B cell (primary cell): Measurements from ENCODE around the gene METTL21C. TPM values are rescaled to one million over a fixed set of nuclear protein-coding genes. Genes with fewer than 3 reads are reported as not detected.
A peak's percentile ranks its signal among the peaks of the same experiment; 100 is the strongest.

Experiments used
- ATAC-seq: fragments of 200-7000 bp; cut with Tn5 transposase; one replicate; pipeline ENCODE4 v1.10.0; 2021; ENCODE audit warnings: low read depth, mild to moderate bottlenecking, moderate number of reproducible peaks, moderate library complexity
- CTCF ChIA-PET: fragments of 350-600 bp; sonication (Branson Sonifier 250); formaldehyde crosslinking; loops from one replicate; lab custom pipeline; 2021; ENCODE audit warnings: antibody characterized with exemption, inconsistent platforms; lab: Charles Lee
- POLR2A ChIA-PET: fragments of 350-600 bp; sonication (Branson Sonifier 250); formaldehyde crosslinking; loops from one replicate; lab custom pipeline; 2021; ENCODE audit warnings: antibody characterized with exemption; lab: Charles Lee
- DNase-seq: peaks from one replicate; pipeline ENCODE4 v3.0.0; 2013
- H2AFZ ChIP-seq: 2 replicates; pipeline ENCODE4 v1.6.1; 2012; ENCODE audit warnings: mild to moderate bottlenecking, low read depth, low read length; ENCODE audit not compliant: insufficient read depth, poor library complexity, severe bottlenecking
- H3K27ac ChIP-seq, 2 donors: 1 replicate in 1 of 2; 2 replicates in 1 of 2; pipeline ENCODE4 v1.5.1; 2012 to 2013; ENCODE audit warnings: low read length in 2 of 2, mild to moderate bottlenecking in 2 of 2, moderate library complexity in 1 of 2
- H3K27me3 ChIP-seq, 4 experiments: fragments of 200-600 bp in 1 of 4; sonication (generic) in 1 of 4; replicated peaks in 1 of 4; 1 replicate in 2 of 4; 2 replicates in 2 of 4; pipeline versions ENCODE4 v1.6.1 to v1.7.0; 2013 to 2016; ENCODE audit warnings: low read length in 3 of 4, mild to moderate bottlenecking in 2 of 4, mixed read lengths in 1 of 4, moderate library complexity in 1 of 4; ENCODE audit not compliant: insufficient read depth in 4 of 4, control insufficient read depth in 3 of 4; ENCODE audit errors: control extremely low read depth in 1 of 4
- H3K36me3 ChIP-seq, 2 experiments: replicated peaks in 1 of 2; 1 replicate in 1 of 2; 2 replicates in 1 of 2; pipeline versions ENCODE4 v1.6.1 to v1.7.1; 2013; ENCODE audit warnings: low read length in 1 of 2; ENCODE audit not compliant: insufficient read depth in 2 of 2, control insufficient read depth in 1 of 2; ENCODE audit errors: control extremely low read depth in 1 of 2, extremely low read depth in 1 of 2
- H3K4me1 ChIP-seq, 2 donors: fragments of 200-600 bp in 1 of 2; sonication (generic) in 1 of 2; 1 replicate in 1 of 2; 2 replicates in 1 of 2; pipeline versions ENCODE4 v1.5.1 to v1.6.1; 2013 to 2017; ENCODE audit warnings: low read length in 2 of 2; ENCODE audit not compliant: control insufficient read depth in 2 of 2, insufficient read depth in 2 of 2
- H3K4me2 ChIP-seq: replicated peaks from 2 replicates; pipeline ENCODE3; 2012; ENCODE audit warnings: mild to moderate bottlenecking, low read depth, low read length; ENCODE audit not compliant: poor library complexity, severe bottlenecking
- H3K4me3 ChIP-seq, 5 experiments: fragments of 200-600 bp in 1 of 5; sonication (generic) in 1 of 5; 1 replicate in 3 of 5; 2 replicates in 2 of 5; pipeline versions ENCODE4 v1.5.1 to v1.7.0; 2011 to 2016; ENCODE audit warnings: low read length in 4 of 5, mild to moderate bottlenecking in 4 of 5, low read depth in 2 of 5, control low read depth in 1 of 5, moderate library complexity in 1 of 5; ENCODE audit not compliant: insufficient read depth in 1 of 5; ENCODE audit errors: control extremely low read depth in 1 of 5, extremely low read depth in 1 of 5
- H3K79me2 ChIP-seq: fragments of 200-600 bp; sonication (generic); one replicate; pipeline ENCODE4 v1.6.0; 2016; ENCODE audit warnings: low read length; ENCODE audit not compliant: control insufficient read depth, insufficient read depth
- H3K9ac ChIP-seq: fragments of 200-600 bp; sonication (generic); 2 replicates; pipeline ENCODE4 v1.6.1; 2017; ENCODE audit warnings: mild to moderate bottlenecking, low read length, moderate library complexity
- H3K9me3 ChIP-seq, 3 donors: one replicate each; pipeline versions ENCODE4 v1.6.1 to v1.7.1; 2013; ENCODE audit warnings: low read length in 2 of 3; ENCODE audit not compliant: control insufficient read depth in 2 of 3, insufficient read depth in 1 of 3; ENCODE audit errors: control extremely low read depth in 1 of 3
- H4K20me1 ChIP-seq: 2 replicates; pipeline ENCODE4 v1.6.0; 2012; ENCODE audit warnings: mild to moderate bottlenecking, low read length; ENCODE audit not compliant: insufficient read depth, control insufficient read depth, poor library complexity, severe bottlenecking
- H3K27ac Mint-ChIP-seq: one replicate; pipeline ENCODE4 v1.8.0; 2021; ENCODE audit warnings: mixed read lengths
- H3K27me3 Mint-ChIP-seq: one replicate; pipeline ENCODE4 v1.8.0; 2021; ENCODE audit warnings: mixed read lengths
- H3K4me1 Mint-ChIP-seq: one replicate; pipeline ENCODE4 v1.8.0; 2021; ENCODE audit warnings: mixed read lengths
- H3K4me3 Mint-ChIP-seq: one replicate; pipeline ENCODE4 v1.8.0; 2021; ENCODE audit warnings: mixed read lengths
- H3K9me3 Mint-ChIP-seq: one replicate; pipeline ENCODE4 v1.8.0; 2022; ENCODE audit warnings: mixed read lengths; ENCODE audit not compliant: insufficient read depth
- EZH2 ChIP-seq: IDR thresholded peaks from 2 replicates; pipeline ENCODE4 v1.6.1; 2012; ENCODE audit warnings: borderline replicate concordance, low read depth, mild to moderate bottlenecking, moderate library complexity, low read length; ENCODE audit not compliant: insufficient read depth, poor library complexity, severe bottlenecking
- WGBS: methylation state at CpG from one replicate; pipeline ENCODE4 v1.1.5; 2013; ENCODE audit warnings: missing lambda C conversion rate; ENCODE audit not compliant: insufficient coverage; 5-methylcytosine and 5-hydroxymethylcytosine counted together
- intact Hi-C: fragments of 100-400 bp; cut with micrococcal nuclease; formaldehyde crosslinking; loops from one replicate; pipeline ENCODE4 v1.10.0; 2022
- polyA plus RNA-seq: library from polyadenylated mRNA; depleted of rRNA; stranded (reverse); fragments of >200 nt; gene quantifications from 2 replicates; pipeline ENCODE4 v1.2.3, GENCODE V29; 2012
- total RNA-seq, 2 donors: library from RNA; stranded (reverse); fragments of 120-200 nt in 1 of 2; gene quantifications; 1 replicate in 1 of 2; 2 replicates in 1 of 2; pipeline versions ENCODE4 v1.2.3 to v1.2.4, GENCODE V29; 2013 to 2022
- TF ChIP-seq, protein P1 (sequence below): fragments of 200-600 bp; IDR thresholded peaks from one replicate; pipeline ENCODE4 v1.8.0; 2022; ENCODE audit warnings: antibody characterized with exemption, mild to moderate bottlenecking

The METTL21C gene
- total and polyA plus RNA-seq, 2 donors (not counting 1 experiment from before 2014, with no cell fraction given) = not detected

DNA sequence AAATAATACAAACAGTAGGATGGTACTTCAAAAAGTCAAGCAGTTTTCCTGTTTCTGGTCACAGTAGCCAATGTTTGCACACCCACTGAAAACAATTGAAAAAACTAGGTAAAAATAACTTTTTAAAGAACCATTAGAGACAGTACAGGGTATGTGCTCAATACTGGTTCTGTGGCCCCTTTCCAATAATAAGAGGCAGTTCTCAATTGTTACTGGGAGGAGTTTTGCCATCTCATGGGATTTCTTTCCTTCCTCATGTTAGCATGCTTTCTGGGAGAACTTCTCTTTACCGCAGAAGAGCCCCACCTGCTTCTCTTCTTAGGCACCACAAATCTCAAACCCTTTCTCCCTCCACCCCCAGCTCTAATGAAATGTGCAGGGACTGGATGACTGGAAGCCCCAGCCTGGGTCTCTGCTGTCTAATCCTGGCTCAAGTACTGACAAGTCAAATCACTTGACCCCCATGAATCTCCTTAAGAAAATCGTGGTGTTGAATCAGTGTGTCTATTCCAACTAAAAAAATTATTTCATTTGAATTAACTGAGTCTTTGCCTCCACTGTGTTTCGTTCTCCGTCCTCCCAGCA, 14.6 kb downstream of the METTL21C start:
- TF ChIP-seq, protein P1, sequence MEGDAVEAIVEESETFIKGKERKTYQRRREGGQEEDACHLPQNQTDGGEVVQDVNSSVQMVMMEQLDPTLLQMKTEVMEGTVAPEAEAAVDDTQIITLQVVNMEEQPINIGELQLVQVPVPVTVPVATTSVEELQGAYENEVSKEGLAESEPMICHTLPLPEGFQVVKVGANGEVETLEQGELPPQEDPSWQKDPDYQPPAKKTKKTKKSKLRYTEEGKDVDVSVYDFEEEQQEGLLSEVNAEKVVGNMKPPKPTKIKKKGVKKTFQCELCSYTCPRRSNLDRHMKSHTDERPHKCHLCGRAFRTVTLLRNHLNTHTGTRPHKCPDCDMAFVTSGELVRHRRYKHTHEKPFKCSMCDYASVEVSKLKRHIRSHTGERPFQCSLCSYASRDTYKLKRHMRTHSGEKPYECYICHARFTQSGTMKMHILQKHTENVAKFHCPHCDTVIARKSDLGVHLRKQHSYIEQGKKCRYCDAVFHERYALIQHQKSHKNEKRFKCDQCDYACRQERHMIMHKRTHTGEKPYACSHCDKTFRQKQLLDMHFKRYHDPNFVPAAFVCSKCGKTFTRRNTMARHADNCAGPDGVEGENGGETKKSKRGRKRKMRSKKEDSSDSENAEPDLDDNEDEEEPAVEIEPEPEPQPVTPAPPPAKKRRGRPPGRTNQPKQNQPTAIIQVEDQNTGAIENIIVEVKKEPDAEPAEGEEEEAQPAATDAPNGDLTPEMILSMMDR = no peak
- no peak for TF ChIP-seq EZH2
- ATAC-seq = no peak
- POLR2A ChIA-PET = no interaction called here
- H3K4me1 Mint-ChIP-seq = peaks cover 15% of the 10 kb centered on the region
- Histone ChIP-seq H3K9ac (no peak overlapping the region), H4K20me1 (no peaks in the 10 kb centered on the region), H3K4me1 (peaks cover 9 to 10% of the 10 kb centered on the region in 2 donors), H3K36me3 (peaks cover 6 to 26% of the 10 kb centered on the region in 2 experiments), H3K4me2 (no peak overlapping the region), H3K27ac (peak overlapping the region in 1 of 2 donors; percentile 59), H3K9me3 (no peaks in the 10 kb centered on the region), H3K79me2 (no peaks in the 10 kb centered on the region), H3K27me3 (no peaks in the 10 kb centered on the region), H2AFZ (no peak overlapping the region), H3K4me3 (no peak overlapping the region)
- DNase-seq = no peak
- H3K4me3 Mint-ChIP-seq = no peak overlapping the region
- intact Hi-C loops = no loop called here
- H3K27ac Mint-ChIP-seq = peak overlapping the region; percentile 4
- no peaks in the 10 kb centered on the region for H3K27me3 Mint-ChIP-seq
- H3K9me3 Mint-ChIP-seq = peaks cover 2% of the 10 kb centered on the region
- 60% methylated on average over 1 of the region's 4 CpGs for WGBS
- CTCF ChIA-PET = no interaction called here

DNA sequence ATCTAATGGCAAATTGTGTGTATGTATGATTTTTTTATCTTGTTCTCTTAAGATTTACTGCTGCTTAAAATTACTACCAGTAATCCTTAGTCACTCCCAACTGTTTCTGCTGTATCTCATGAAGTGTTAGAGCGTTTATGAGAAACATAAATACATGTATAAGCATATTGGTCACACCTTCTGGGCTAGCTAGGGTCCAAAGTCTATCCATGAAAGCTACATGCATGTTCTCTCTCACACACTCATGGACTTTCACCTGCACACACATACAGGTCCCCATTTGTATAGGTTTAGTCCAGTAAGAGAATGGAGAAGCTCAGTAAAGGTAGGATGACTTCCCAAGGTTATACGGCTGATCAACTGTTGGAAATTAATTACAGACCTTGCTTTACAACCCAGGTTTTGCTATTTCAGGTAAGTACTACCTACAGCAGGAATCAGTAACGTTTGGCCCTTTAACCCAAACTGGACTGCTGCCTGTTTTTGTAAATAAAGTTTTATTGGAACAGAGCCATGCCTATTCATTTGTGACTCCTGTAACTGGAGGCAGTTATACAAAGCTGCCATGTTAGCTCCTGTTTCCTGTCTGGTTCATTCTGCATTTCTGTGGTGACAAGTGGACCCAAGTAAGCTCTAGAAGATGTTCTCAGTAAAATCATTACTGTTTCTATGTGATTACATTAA, 15.3 kb downstream of the METTL21C start:
- H2AFZ ChIP-seq = no peak overlapping the region
- no peak for TF ChIP-seq EZH2
- TF ChIP-seq, protein P1 = no peak
- peaks cover 6 to 32% of the 10 kb centered on the region in 2 experiments for H3K36me3 ChIP-seq
- no peaks in the 10 kb centered on the region for H4K20me1 ChIP-seq
- ATAC-seq (no peak), DNase-seq (no peak)
- peaks cover 2% of the 10 kb centered on the region for H3K9me3 Mint-ChIP-seq
- H3K4me3 Mint-ChIP-seq = no peak overlapping the region
- peaks cover 15% of the 10 kb centered on the region for H3K4me1 Mint-ChIP-seq
- no peak overlapping the region for H3K4me2 ChIP-seq
- POLR2A ChIA-PET = no interaction called here
- peaks cover 9 to 10% of the 10 kb centered on the region in 2 donors for H3K4me1 ChIP-seq
- intact Hi-C loops = no loop called here
- H3K27ac ChIP-seq = no peak overlapping the region
- H3K27ac Mint-ChIP-seq = no peak overlapping the region
- H3K9ac ChIP-seq = no peak overlapping the region
- CTCF ChIA-PET = no interaction called here
- H3K79me2 ChIP-seq = no peaks in the 10 kb centered on the region
- no CpG with 5 or more reads among the region's 3 CpGs for WGBS
- no peaks in the 10 kb centered on the region for H3K27me3 ChIP-seq
- H3K4me3 ChIP-seq = no peak overlapping the region
- H3K27me3 Mint-ChIP-seq = no peaks in the 10 kb centered on the region
- no peaks in the 10 kb centered on the region for H3K9me3 ChIP-seq
